Stimulated activated CD8-positive, alpha-beta memory T cell treated with anti-CD3 and anti-CD28 coated beads, Interleukin-15, amount 100 ng/mL, for 1 hour (primary cell): ENCODE results near the gene FGFRL1.

ENCODE experiments used
- DNase-seq: peaks from one replicate; pipeline ENCODE4 v3.0.0-alpha.2; 2020; ENCODE audit warnings: low read depth

Gene FGFRL1

DNA sequence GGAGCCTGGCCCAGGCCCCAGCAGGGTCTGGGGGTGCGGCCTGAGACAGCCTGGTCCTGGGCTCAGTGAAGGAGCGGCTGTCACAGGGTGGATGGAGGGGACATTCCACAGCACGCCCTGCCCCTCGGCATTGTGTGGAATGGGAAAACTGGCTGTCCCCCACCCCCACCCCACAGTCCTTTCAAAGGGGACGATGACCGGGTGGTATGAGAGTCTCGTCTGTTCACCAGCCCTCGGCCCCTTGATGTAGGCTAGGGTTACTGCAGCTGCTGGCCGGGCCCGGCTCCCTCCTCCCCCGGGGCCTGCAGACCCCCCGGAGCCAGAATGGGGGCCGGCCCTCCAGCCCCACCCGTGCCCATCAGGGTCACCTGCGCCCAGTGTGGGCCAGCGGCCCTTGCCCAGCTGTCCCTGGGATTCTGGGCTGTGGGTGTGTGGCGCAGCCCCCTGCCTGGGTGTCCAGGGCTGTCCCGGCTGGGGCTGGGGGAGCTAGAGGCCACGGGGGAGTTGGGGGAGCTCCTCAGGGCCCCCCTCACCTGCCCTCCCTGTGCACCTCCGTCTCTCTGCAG lies 11.7 kb downstream of the FGFRL1 start:
- no peak for DNase-seq

DNA sequence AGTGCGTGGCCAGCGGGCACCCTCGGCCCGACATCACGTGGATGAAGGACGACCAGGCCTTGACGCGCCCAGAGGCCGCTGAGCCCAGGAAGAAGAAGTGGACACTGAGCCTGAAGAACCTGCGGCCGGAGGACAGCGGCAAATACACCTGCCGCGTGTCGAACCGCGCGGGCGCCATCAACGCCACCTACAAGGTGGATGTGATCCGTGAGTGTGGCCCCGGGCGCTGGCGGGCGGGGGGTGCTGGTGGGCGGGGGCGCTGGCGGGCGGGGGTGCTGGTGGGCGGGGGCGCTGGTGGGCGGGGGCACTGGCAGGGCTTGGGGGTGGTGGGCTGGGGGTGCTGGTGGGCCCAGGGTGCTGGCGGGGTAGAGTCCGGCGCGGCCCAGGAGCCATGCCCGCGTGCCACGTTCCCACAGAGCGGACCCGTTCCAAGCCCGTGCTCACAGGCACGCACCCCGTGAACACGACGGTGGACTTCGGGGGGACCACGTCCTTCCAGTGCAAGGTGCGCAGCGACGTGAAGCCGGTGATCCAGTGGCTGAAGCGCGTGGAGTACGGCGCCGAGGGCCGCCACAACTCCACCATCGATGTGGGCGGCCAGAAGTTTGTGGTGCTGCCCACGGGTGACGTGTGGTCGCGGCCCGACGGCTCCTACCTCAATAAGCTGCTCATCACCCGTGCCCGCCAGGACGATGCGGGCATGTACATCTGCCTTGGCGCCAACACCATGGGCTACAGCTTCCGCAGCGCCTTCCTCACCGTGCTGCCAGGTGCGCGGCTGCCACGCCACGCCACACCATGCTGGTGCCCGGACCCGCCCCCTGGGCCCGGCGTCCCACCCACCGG lies 12.7 kb downstream of the FGFRL1 start:
- no peak for DNase-seq

DNA sequence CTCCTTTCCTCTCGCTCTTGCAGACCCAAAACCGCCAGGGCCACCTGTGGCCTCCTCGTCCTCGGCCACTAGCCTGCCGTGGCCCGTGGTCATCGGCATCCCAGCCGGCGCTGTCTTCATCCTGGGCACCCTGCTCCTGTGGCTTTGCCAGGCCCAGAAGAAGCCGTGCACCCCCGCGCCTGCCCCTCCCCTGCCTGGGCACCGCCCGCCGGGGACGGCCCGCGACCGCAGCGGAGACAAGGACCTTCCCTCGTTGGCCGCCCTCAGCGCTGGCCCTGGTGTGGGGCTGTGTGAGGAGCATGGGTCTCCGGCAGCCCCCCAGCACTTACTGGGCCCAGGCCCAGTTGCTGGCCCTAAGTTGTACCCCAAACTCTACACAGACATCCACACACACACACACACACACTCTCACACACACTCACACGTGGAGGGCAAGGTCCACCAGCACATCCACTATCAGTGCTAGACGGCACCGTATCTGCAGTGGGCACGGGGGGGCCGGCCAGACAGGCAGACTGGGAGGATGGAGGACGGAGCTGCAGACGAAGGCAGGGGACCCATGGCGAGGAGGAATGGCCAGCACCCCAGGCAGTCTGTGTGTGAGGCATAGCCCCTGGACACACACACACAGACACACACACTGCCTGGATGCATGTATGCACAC lies 13.6 kb downstream of the FGFRL1 start:
- no peak for DNase-seq

GRCh38 chr4:1026115-1026514 lies 14.7 kb downstream of the FGFRL1 start:
- DNase-seq: no peak

DNA sequence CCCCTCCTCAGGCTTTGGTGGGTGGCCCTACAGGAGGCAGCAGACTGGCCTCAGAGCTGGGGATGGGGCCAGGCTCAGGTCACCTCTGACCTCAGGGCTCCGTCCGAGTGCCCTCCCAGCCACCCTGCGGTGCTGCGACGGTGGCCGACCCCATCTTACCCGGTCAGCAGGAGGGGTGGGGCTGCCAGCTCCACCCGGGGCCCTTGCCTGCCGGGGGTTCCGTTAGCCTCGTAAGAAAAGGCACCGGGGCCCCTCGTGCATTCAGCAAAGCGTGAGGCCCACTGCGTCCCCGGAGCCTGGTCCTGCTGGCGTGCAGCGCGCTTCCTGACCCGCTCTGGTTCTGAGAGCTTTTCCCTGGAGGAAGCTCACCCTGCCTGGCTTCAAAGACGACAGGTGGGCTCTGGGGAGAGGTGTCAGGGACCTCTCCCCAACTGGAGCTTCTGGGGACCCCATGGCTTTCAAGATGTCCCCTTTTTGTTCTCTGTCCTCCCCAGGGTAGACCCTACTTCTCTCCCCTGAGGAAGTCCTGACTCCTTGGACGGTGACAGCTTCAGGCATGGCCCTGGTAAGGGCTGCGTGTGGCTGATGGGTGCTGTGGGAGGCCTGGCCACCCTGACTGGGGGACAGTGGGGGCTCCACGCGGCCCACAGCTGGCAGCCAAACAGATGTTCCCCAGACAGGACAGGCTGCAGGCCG lies 15.9 kb downstream of the FGFRL1 start:
- no peak for DNase-seq

DNA sequence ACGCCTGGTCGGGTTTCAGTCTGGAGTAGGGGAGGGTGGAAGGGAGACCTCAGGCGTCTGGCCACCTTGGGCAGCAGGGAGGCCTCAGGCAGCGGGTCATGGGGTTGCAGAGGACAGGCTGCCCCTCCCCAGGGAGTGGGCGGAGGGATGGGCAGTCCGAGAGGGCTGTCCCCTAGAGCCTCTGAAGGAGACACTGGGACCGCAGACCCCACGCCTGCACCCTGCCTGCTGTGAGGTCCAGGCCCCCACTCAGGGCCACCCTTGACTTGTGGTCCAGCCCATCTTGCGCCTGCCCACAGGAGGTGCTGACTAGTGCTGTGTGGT lies 16.5 kb downstream of the FGFRL1 start:
- DNase-seq: no peak

DNA sequence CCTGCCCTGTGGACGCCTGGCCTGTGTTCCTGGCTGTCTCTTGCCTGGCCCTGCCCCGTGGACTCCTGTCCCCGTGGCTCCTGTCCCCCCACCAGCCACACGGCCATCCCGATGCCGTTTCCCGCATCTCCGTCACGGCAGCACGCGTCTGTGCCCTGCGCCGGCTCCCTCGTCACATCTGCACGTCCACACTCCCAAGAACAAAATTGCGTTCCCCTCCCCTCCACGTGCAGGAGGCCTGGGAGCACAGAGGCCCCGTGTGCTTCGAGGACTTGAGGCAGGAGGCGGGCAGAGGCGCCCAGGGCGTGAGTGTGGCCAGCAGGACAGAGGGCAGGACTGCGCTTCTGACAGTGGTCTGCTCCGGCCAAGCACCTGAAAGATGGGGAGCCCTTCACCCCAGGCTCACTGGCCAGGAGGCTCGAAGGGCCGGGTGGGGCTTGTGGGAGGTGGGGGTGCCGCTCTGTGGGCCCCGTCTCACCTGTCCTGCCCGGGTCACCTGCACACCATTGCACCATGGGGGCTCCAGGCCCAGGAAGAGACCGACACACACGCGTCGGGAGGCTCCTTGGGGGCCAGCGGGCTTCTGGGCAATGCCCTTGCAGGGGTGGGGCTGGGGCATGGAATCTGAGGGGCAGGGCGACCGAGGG lies 17.3 kb downstream of the FGFRL1 start:
- DNase-seq: no peak

DNA sequence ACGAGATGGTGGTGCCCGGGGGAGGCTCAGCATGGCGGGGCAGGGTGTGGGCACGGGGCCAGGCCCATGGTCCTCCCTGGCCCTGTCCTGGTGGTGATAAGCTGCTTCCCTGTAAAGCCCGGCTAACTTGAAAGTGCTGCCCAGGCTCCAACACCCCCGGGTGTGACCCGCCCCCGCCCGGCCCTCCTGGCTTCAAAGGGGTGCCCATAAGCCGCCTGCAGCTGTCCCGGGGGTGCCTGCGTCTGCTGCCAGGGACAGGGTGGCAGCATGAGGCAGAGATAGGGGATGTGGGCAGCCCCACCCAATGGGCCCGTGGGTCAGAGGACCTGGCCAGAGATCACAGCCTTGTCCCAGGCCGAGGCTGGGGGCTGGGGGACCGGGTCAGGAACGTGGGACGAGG lies 18.1 kb downstream of the FGFRL1 start:
- no peak for DNase-seq

DNA sequence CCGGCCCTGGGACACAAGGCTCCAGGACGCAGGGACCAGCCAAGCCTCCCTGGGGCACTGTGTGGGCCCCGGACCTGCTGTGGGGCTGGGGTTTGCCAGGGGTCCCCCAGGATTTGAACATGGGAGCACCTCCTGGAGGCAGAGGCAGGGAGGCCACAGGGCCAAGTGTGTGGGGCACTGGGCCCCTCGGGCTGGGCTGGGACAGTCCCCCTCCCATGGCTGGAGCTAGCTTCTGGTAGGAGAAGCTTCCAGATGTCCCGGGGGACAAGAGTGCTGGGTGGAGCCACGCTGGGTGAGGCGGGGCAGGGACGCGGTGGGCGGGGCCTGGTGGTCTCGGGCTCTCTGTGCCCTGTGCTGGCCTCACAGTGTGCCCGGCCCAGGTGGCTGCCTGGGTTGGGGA lies 18.6 kb downstream of the FGFRL1 start:
- no peak for DNase-seq

- DNase-seq: no peak
Observed at GRCh38 chr4:1030559-1030958, 19.1 kb downstream of the FGFRL1 start.

DNA sequence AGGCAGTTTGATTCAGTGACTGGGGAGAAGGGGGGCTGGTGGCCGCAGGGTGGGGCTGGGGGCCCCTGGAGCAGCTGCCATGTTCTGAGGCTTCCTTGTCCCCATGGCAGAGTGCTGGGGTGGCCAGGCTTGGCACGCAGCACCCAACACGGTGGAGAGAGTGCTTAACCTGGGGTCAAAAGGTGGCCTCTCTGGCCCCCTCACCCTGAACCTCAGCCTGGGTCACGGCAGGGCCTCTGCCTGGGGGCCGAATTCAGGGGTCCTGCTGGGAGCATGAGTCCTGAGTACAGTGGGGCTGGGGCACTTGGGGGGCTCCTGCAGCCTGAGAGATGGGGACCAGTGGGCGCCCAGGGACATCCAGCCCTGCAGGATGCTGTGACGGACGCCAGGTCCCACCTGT lies 19.9 kb downstream of the FGFRL1 start:
- DNase-seq: no peak

DNA sequence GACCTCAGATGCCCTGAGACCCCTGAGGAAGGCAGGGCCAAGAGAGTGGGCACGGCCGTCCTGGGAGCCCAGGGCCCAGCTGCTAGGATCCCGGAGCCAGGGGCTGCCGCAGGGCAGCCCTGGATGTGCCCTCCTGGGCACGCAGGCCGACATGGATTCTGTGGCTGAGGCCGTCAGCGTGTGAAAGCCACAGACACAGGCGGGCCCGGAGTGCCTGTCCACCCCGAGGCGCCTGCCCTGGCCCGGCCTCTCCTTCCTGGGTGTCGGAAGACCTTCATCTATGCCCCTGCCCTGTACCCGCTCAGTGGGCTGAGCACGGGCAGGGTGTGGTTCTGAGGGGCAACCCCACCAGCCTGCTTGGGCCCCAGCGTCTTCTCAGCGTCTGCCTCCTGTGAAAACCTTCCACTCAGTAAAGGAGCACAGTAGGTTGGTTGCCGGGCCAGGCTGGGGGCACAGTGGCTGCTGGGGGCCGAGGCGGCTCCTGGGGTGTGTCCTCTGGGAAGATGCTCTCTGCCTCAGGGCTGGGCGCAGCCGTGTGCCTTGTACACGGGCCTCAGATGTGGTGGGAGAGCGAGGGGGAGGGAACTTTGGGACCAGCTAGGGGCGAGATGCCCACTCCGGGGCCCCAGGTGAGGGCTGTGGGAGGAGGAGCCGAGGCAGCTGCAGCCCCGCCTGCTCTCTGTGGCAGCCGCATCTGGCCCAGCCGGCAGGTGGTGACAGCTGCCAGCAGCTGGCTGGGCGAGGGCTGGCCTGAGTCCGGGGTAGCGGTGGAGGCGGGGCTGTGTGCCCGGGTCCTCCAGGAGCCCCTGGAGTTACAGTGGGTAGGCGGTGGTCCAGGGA lies 20.8 kb downstream of the FGFRL1 start:
- DNase-seq: no peak

GRCh38 chr4:1032861-1033260 lies 21.4 kb downstream of the FGFRL1 start:
- DNase-seq: no peak

DNA sequence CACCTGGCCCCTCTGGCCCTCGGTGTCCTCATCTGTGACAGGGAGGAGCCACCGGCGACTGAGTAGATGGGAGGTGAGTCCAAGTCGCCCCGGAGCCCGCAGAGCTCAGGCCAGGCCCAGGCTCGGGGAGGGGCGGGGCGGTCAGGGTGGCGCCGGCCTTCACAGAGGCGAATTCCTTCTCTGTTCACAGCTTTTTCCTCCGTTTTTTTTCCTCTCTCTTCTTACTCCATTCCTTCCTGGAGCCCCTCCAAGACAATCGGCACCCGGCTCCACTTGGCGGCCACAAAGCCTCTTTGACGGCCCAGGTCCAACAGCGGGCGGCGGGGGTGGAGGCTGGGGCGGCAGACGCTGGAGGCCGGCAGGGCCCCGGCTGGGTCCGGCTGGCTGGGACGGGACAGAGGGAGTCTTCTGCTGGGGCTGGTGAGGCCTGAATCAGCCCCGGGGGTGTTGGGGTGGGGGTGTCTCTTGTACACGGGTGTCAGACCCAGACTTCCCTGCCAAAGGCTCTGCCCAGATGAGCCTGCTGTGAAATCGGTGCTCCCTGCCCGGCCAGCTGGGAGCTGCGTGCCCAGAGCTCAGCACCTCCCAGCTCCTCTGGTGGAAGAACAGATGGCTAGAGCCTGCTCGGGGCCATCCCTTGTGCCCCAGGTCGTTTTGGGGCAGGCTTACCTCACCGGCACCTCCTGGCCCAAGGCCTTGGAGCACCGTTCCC lies 22.6 kb downstream of the FGFRL1 start:
- no peak for DNase-seq

DNA sequence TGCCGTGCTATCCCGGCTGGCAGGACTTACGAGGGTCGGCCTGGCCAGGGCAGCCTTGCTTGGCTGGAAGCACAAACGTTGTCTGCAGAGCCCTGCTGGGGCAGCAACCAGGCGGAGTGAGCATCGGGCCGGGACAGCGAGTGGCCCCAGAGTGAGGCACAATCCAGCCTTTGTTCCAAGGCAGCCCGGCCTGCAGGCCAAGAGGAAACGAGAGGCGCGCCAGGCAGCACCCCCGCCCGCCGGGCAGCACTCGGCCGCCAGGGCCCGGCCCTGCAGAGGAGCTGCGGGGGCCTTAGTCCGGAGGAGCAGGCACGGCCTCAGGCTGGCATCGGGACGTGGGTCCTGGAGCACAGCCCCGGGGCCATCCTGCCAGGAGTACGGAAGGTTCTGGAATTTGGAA lies 24.1 kb downstream of the FGFRL1 start:
- DNase-seq: no peak

DNA sequence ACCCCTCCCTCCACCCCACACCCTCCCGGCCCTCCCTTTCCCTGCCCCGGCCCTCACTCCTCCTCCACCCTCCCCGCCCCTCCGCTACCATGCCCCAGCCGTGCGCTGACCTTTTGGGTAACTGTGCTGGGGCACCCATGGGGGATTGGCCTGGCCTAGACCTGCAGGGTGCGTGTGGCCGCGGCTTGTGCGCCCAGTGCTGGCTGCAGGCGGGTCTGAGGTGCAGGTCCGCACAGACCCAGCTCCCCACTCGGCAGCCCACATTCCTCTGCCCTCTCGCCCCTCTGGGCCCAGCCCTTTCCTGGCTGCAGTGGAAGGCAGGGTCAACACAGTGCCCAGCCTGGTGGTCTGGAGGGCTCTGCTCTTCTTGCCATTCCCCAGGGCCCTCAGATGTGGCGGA lies 24.7 kb downstream of the FGFRL1 start:
- no peak for DNase-seq

DNA sequence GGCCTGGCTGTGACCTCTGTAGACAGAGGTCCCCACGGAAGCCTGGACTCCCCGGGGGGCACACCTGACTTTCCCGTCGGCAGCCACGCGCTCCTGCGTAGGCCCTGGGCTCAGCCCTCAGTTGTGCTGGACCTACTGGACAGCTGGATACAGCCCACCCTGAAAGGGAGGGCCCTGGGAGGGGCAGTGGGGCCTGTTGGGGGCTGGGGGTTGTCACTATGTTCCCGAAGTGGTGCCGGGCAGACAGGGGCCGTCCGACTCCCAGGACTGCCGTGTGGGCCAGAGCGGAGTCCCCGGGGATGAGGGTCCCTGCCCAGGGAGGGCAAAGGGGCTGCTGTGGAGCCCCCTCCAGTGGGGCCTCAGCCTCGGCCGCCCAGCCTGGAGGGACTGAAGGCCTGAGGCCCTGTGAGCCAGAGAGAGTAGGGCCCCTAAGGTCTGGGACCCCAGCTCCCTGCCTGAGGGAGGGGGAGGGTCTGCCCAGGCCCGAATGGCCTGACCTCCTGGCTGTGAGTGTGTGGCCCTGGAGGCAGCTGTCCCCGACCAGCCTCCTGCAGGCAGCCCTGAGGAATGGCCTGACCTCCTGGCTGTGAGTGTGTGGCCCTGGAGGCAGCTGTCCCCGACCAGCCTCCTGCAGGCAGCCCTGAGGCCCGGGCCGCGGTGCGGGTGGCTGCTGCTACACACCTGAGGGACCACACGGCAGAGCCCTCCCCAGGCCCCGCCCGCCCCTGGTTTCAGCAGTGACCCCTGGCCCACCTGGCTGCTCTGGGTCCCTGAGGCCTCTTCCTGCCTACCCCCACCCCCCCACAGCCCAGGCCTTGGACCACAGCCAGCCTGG lies 25.8 kb downstream of the FGFRL1 start:
- no peak for DNase-seq

- DNase-seq: no peak
Observed at GRCh38 chr4:1038948-1039492, 27.6 kb downstream of the FGFRL1 start.

DNA sequence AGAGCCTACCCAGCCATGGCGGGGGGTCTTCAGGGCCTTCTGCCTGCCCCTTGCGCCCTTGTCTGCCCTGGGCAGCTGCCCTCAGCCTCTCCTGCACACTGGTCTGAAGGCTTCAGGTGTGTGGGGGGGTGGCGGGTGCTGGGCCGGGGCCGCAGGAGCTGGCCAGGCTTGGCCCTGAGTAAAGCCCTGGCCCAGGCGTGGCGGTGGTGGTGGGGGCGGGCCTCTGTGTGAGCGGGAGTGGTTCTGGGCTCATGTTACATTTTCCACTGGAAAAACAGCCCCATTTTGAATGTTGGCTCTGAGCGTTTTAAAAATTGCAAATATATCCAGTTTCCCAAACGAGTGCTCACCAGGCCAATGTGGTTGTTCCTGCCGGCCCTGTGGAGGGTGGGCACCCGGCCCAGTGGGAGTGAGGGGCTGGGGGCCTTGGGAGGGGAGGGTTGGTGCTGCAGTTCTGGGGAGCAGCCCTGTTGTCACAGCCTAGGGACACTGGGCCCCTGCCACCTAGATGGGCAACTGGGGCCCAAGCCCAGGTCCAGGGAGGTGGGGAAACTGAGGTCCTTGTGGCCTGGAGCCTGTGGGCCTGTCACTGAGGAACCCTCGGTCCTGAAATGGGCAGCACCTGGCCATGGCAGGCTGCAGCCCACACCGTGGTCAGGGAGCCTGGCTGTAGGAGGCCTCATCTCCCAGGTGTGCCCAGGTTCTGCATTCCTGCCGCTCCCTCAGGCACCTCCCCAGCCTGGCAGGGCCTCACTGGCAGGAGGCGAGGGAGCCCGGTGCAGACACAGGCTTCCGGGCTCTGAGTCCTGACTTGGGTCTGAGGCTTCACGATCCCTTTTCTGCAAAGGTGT lies 28.3 kb downstream of the FGFRL1 start:
- no peak for DNase-seq
